MCF 10A (cell line): Measurements from ENCODE around the gene TCF21. TPM values are rescaled to one million over a fixed set of nuclear protein-coding genes. Genes with fewer than 3 reads are reported as not detected.

Experiments
- BruUV-seq: library from RNA; stranded (reverse); fragments of 400-500 nt; replicated peaks from 2 replicates; lab custom pipeline; 2021; lab: Mats Ljungman, UMichigan
- CTCF ChIA-PET: fragments of 300-600 bp; sonication (Branson Sonifier 250); formaldehyde crosslinking; extraction: SDS; loops from one replicate; lab custom pipeline; 2021; ENCODE audit warnings: antibody characterized with exemption, inconsistent platforms; lab: Yijun Ruan, JAX
- POLR2A ChIA-PET: fragments of 300-600, 350-650 bp; sonication (Branson Sonifier 250); formaldehyde crosslinking; extraction: SDS; loops from one replicate; lab custom pipeline; 2020; ENCODE audit warnings: antibody characterized with exemption, inconsistent platforms; lab: Yijun Ruan, JAX
- DNase-seq: peaks from one replicate; pipeline ENCODE4 v3.0.0-alpha.2; 2018; ENCODE audit not compliant: unreplicated experiment
- H3K27ac Mint-ChIP-seq: one replicate; pipeline ENCODE4 v1.8.0; 2022; ENCODE audit warnings: mild to moderate bottlenecking, low read depth, mixed read lengths; ENCODE audit not compliant: unreplicated experiment
- H3K27me3 Mint-ChIP-seq: one replicate; pipeline ENCODE4 v1.8.0; 2022; ENCODE audit warnings: mixed read lengths; ENCODE audit not compliant: insufficient read depth, unreplicated experiment
- H3K36me3 Mint-ChIP-seq: one replicate; pipeline ENCODE4 v1.8.0; 2022; ENCODE audit warnings: mild to moderate bottlenecking, moderate library complexity, mixed read lengths; ENCODE audit not compliant: insufficient read depth, unreplicated experiment
- H3K4me1 Mint-ChIP-seq: one replicate; pipeline ENCODE4 v1.8.0; 2022; ENCODE audit warnings: mixed read lengths; ENCODE audit not compliant: insufficient read depth, unreplicated experiment
- H3K4me3 Mint-ChIP-seq: one replicate; pipeline ENCODE4 v1.8.0; 2022; ENCODE audit warnings: mild to moderate bottlenecking, moderate library complexity, mixed read lengths; ENCODE audit not compliant: unreplicated experiment
- H3K9me3 Mint-ChIP-seq: one replicate; pipeline ENCODE4 v1.8.0; 2022; ENCODE audit warnings: mixed read lengths; ENCODE audit not compliant: unreplicated experiment
- intact Hi-C: fragments of 100-400 bp; cut with micrococcal nuclease; formaldehyde crosslinking; loops from 2 replicates; pipeline ENCODE4 v1.14.1; 2022
- total RNA-seq: library from RNA; stranded (reverse); gene quantifications from 2 replicates; pipeline ENCODE4 v1.2.3, GENCODE V29; 2022
- TF ChIP-seq, protein P1 (sequence below): fragments of 200-600 bp; IDR thresholded peaks from one replicate; pipeline ENCODE4 v1.8.0; 2022; ENCODE audit warnings: antibody characterized with exemption, mild to moderate bottlenecking; ENCODE audit not compliant: unreplicated experiment

TCF21 gene
- total RNA-seq, 1 experiment from 2014 or later: not detected

DNA sequence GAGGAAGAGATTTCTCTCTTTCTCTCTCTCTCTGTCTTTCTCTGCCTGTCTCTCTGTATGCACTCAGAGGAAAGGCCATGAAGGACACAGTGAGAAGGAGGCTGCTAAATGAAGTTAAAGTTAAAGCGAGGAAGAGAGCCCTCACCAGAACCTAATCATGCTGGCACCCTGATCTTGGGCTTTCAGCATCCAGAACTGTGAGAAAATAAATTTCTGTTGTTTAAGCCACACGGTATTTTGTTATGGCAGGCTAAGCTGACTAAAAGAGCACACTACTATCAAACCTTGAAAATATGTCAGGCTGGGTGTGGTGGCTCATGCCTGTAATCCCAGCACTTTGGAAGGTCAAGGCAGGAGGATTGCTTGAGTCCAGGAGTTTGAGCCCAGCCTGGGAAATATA lies 8.0 kb upstream of the TCF21 start:
- DNase-seq: no peak
- Mint-ChIP-seq H3K4me1 (peaks cover 3% of the 10 kb centered on the region), H3K27ac (no peak overlapping the region), H3K4me3 (no peak overlapping the region), H3K9me3 (no peaks in the 10 kb centered on the region), H3K27me3 (no peaks in the 10 kb centered on the region), H3K36me3 (no peaks in the 10 kb centered on the region)
- no TSS peak for BruUV-seq
- POLR2A ChIA-PET: no interaction called here
- intact Hi-C loops: no loop called here
- TF ChIP-seq, protein P1, sequence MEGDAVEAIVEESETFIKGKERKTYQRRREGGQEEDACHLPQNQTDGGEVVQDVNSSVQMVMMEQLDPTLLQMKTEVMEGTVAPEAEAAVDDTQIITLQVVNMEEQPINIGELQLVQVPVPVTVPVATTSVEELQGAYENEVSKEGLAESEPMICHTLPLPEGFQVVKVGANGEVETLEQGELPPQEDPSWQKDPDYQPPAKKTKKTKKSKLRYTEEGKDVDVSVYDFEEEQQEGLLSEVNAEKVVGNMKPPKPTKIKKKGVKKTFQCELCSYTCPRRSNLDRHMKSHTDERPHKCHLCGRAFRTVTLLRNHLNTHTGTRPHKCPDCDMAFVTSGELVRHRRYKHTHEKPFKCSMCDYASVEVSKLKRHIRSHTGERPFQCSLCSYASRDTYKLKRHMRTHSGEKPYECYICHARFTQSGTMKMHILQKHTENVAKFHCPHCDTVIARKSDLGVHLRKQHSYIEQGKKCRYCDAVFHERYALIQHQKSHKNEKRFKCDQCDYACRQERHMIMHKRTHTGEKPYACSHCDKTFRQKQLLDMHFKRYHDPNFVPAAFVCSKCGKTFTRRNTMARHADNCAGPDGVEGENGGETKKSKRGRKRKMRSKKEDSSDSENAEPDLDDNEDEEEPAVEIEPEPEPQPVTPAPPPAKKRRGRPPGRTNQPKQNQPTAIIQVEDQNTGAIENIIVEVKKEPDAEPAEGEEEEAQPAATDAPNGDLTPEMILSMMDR: no peak
- CTCF ChIA-PET: interaction anchor here (1.1 kb wide), 1 partner anchor 16 kb away, joined by 4 read pairs; no protein-coding TSS in a partner anchor

DNA sequence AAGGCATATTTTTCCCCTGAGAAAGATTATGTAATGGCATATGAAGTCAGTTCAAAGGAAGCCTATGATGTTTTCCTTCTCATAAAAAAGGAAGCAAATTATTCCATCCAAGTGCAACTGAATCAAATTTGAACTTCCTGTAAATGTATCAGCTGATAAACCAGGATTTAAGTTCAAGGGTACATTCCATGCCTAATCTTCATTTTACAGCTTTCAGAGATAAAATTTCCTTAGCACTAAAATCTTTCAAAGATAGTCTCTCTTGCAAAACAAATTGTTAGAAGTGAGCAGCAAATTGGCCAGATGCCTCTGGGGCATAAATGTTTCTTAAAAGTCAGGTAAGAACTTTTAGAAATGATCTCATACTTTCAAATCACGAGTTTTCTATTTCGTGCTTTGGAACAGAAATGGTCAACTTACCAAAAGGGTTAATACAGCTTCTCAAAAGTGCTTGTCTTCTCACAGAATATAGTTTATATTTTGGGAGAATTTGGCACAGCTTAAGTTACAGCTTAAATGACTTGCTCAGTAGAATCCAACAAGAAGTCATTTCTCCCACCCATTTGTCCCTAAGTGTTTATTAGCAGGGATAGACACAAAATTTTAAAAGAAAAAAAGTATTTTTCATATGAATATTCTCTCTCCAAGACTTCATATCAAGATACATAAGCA lies 2.7 kb upstream of the TCF21 start:
- intact Hi-C loops: no loop called here
- H3K27ac Mint-ChIP-seq: no peak overlapping the region
- TF ChIP-seq, protein P1: no peak
- no peak for DNase-seq
- BruUV-seq: no TSS peak
- H3K4me1 Mint-ChIP-seq: peaks cover 13% of the 10 kb centered on the region
- CTCF ChIA-PET: interaction anchor here (0.6 to 2.5 kb wide), 3 partner anchors 13 to 317 kb away, joined by 3 to 10 read pairs (median 9); no protein-coding TSS in a partner anchor
- POLR2A ChIA-PET: interaction anchor here (0.8 kb wide), 1 partner anchor 14 kb away, joined by 3 read pairs; no protein-coding TSS in a partner anchor
- no peaks in the 10 kb centered on the region for H3K36me3 Mint-ChIP-seq
- H3K9me3 Mint-ChIP-seq: no peaks in the 10 kb centered on the region
- H3K27me3 Mint-ChIP-seq: no peaks in the 10 kb centered on the region
- H3K4me3 Mint-ChIP-seq: no peak overlapping the region

DNA sequence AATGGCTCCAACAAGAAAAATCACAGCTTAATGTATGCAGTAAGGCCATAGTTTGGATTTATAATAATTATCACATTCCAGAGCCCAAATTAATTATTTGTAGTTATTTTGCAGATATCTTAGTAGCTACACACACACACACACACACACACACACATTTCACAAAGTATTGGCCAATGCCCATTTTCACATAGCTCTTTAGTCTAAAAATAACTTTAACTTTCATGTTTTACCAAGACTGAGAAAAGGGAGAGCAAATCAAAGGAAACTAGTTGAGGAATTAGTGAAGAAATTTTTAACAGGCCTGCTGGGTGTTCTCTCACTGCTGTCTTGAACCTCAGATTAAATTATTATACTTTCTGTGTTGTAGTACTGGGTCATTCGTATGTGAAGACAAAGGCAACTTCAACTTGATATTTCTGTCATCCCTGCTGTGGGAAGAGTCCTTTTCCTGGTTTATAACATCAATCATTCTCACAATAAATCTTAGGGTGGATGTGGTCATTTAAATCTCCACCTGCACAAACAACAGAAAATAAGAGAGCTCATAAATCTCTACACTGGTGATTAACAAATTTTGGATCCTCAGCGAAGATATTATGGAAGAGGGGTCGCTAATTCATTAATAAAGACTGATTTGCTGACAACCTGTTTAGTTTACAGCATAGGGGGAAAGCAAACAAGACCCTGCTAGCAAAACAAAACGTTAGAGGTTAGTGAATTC lies 1.6 kb upstream of the TCF21 start:
- H3K4me1 Mint-ChIP-seq: peaks cover 19% of the 10 kb centered on the region
- H3K27ac Mint-ChIP-seq: no peak overlapping the region
- TF ChIP-seq, protein P1: no peak
- H3K36me3 Mint-ChIP-seq: peaks cover 6% of the 10 kb centered on the region
- ChIA-PET POLR2A (interaction anchor here (0.6 to 0.8 kb wide), 2 partner anchors 12 to 58 kb away, joined by 3 to 4 read pairs; no protein-coding TSS in a partner anchor), CTCF (interaction anchor here (0.7 to 1.1 kb wide), 4 partner anchors 11 to 336 kb away, joined by 3 to 4 read pairs (median 3); no protein-coding TSS in a partner anchor)
- intact Hi-C loops: no loop called here
- H3K9me3 Mint-ChIP-seq: no peaks in the 10 kb centered on the region
- no peaks in the 10 kb centered on the region for H3K27me3 Mint-ChIP-seq
- no TSS peak for BruUV-seq
- H3K4me3 Mint-ChIP-seq: no peak overlapping the region
- DNase-seq: no peak

DNA sequence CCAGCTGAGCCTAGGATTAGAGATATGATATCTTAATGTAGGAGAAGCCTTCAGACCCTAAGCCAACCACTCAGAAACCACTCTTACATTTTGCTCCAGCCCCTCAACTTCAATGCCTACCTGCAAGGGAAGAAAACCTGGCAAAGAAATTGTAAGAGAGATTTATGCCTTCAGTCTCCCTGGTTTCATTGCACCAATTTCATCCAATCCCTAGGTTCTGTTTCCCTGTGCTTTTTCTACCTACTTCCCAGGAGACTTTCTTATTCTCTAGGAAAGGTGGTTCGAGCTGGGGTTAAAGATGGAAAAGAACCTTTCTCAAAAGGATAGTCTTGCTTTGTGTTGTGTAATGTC lies 1.1 kb upstream of the TCF21 start:
- intact Hi-C loops: no loop called here
- H3K36me3 Mint-ChIP-seq: peaks cover 6% of the 10 kb centered on the region
- peaks cover 19% of the 10 kb centered on the region for H3K4me1 Mint-ChIP-seq
- BruUV-seq: no TSS peak
- ChIA-PET POLR2A (no interaction called here), CTCF (interaction anchor here (0.7 to 1.1 kb wide), 3 partner anchors 10 to 318 kb away, joined by 3 to 4 read pairs (median 3); no protein-coding TSS in a partner anchor)
- no peak for DNase-seq
- no peak overlapping the region for H3K27ac Mint-ChIP-seq
- TF ChIP-seq, protein P1: no peak
- no peaks in the 10 kb centered on the region for H3K9me3 Mint-ChIP-seq
- H3K27me3 Mint-ChIP-seq: no peaks in the 10 kb centered on the region
- H3K4me3 Mint-ChIP-seq: no peak overlapping the region
